Ishikawa (cell line): ENCODE results near the gene IFI27.

Experiments
- CEBPB ChIP-seq: IDR thresholded peaks from 2 replicates; pipeline ENCODE4 v1.6.1; 2012
- CREB1 ChIP-seq: IDR thresholded peaks from 2 replicates; pipeline ENCODE4 v1.6.1; 2012; ENCODE audit warnings: low read depth
- EP300 ChIP-seq: IDR thresholded peaks from 2 replicates; pipeline ENCODE4 v1.6.1; 2012; ENCODE audit warnings: borderline replicate concordance
- NFIC ChIP-seq: IDR thresholded peaks from 2 replicates; pipeline ENCODE4 v1.6.1; 2012
- RAD21 ChIP-seq: IDR thresholded peaks from 2 replicates; pipeline ENCODE4 v1.6.1; 2012; ENCODE audit warnings: low read depth
- TAF1 ChIP-seq: IDR thresholded peaks from 2 replicates; pipeline ENCODE4 v1.6.1; 2012; ENCODE audit warnings: low read depth, mild to moderate bottlenecking
- TCF12 ChIP-seq: IDR thresholded peaks from 2 replicates; pipeline ENCODE4 v1.6.1; 2012; ENCODE audit warnings: low read depth
- YY1 ChIP-seq: IDR thresholded peaks from 2 replicates; pipeline ENCODE4 v1.6.1; 2012; ENCODE audit warnings: low read depth
- ZBTB7A ChIP-seq: IDR thresholded peaks from 2 replicates; pipeline ENCODE4 v1.6.1; 2012; ENCODE audit warnings: low read depth
- TF ChIP-seq, protein P1 (sequence below): IDR thresholded peaks from 2 replicates; pipeline ENCODE4 v1.6.1; 2012
- TF ChIP-seq, protein P2 (sequence below): IDR thresholded peaks from 2 replicates; pipeline ENCODE4 v1.6.1; 2012; ENCODE audit warnings: low read depth, mild to moderate bottlenecking
- TF ChIP-seq, protein P3 (sequence below): IDR thresholded peaks from 2 replicates; pipeline ENCODE4 v1.6.1; 2012

DNA sequence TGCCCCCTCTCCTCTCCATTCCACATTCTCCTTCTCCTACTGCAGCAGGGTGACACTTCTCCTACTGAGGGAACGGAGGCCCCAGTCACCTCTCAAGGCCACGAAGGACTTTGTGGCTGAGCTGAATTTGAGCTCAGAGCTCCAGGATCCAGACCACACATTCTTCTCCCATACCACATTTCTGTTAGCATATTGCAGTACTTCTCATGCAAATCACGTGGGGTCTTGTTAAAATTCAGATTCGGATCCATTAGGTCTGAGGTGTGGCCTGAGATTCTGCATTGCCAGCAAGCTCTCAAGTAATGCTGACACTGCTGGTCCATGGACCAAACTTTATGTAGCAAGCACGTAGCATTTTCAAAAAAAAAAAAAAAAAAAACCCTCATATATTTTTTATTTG is 28.5 kb downstream of the IFI27 start:
- no peak for TF ChIP-seq YY1
- TF ChIP-seq, protein P1, sequence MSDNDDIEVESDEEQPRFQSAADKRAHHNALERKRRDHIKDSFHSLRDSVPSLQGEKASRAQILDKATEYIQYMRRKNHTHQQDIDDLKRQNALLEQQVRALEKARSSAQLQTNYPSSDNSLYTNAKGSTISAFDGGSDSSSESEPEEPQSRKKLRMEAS, result no peak
- TF ChIP-seq TAF1, result no peak
- no peak for TF ChIP-seq RAD21
- no peak for TF ChIP-seq EP300
- TF ChIP-seq CREB1, result no peak
- TF ChIP-seq NFIC, result no peak
- TF ChIP-seq ZBTB7A, result no peak
- TF ChIP-seq TCF12, result no peak
- TF ChIP-seq CEBPB, result no peak
- TF ChIP-seq, protein P2, sequence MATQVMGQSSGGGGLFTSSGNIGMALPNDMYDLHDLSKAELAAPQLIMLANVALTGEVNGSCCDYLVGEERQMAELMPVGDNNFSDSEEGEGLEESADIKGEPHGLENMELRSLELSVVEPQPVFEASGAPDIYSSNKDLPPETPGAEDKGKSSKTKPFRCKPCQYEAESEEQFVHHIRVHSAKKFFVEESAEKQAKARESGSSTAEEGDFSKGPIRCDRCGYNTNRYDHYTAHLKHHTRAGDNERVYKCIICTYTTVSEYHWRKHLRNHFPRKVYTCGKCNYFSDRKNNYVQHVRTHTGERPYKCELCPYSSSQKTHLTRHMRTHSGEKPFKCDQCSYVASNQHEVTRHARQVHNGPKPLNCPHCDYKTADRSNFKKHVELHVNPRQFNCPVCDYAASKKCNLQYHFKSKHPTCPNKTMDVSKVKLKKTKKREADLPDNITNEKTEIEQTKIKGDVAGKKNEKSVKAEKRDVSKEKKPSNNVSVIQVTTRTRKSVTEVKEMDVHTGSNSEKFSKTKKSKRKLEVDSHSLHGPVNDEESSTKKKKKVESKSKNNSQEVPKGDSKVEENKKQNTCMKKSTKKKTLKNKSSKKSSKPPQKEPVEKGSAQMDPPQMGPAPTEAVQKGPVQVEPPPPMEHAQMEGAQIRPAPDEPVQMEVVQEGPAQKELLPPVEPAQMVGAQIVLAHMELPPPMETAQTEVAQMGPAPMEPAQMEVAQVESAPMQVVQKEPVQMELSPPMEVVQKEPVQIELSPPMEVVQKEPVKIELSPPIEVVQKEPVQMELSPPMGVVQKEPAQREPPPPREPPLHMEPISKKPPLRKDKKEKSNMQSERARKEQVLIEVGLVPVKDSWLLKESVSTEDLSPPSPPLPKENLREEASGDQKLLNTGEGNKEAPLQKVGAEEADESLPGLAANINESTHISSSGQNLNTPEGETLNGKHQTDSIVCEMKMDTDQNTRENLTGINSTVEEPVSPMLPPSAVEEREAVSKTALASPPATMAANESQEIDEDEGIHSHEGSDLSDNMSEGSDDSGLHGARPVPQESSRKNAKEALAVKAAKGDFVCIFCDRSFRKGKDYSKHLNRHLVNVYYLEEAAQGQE, result no peak
- TF ChIP-seq, protein P3, sequence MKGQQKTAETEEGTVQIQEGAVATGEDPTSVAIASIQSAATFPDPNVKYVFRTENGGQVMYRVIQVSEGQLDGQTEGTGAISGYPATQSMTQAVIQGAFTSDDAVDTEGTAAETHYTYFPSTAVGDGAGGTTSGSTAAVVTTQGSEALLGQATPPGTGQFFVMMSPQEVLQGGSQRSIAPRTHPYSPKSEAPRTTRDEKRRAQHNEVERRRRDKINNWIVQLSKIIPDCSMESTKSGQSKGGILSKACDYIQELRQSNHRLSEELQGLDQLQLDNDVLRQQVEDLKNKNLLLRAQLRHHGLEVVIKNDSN, result no peak
